Osteoblast (primary cell): ENCODE measurements around the gene JAZF1. TPM values are rescaled to one million over a fixed set of nuclear protein-coding genes. Genes with fewer than 3 reads are reported as not detected.

Source experiments
- DNase-seq: peaks from one replicate; pipeline ENCODE4 v3.0.0; 2011; ENCODE audit warnings: low spot score, mixed read lengths; ENCODE audit not compliant: insufficient read length; ENCODE audit errors: missing footprints
- H2AFZ ChIP-seq: 2 replicates; pipeline ENCODE4 v1.6.0; 2011; ENCODE audit warnings: mild to moderate bottlenecking, low read length
- H3K27ac ChIP-seq: 2 replicates; pipeline ENCODE4 v1.5.1; 2011; ENCODE audit warnings: mild to moderate bottlenecking, low read depth, low read length, moderate library complexity
- H3K27me3 ChIP-seq: 2 replicates; pipeline ENCODE4 v1.6.0; 2012; ENCODE audit warnings: mild to moderate bottlenecking, control low read depth, inconsistent platforms, low read length, moderate library complexity; ENCODE audit not compliant: insufficient read depth
- H3K36me3 ChIP-seq: 2 replicates; pipeline ENCODE4 v1.5.1; 2011; ENCODE audit warnings: mild to moderate bottlenecking, low read length, control low read depth, moderate library complexity; ENCODE audit not compliant: insufficient read depth
- H3K4me1 ChIP-seq: 2 replicates; pipeline ENCODE4 v1.5.1; 2011; ENCODE audit warnings: mild to moderate bottlenecking, low read length, control low read depth, moderate library complexity; ENCODE audit not compliant: insufficient read depth
- H3K4me2 ChIP-seq: 2 replicates; pipeline ENCODE4 v1.6.0; 2011; ENCODE audit warnings: mild to moderate bottlenecking, low read length; ENCODE audit not compliant: insufficient read depth
- H3K4me3 ChIP-seq: fragments of 200-600 bp; sonication (generic); 3 replicates; pipeline ENCODE4 v1.5.1; 2012; ENCODE audit warnings: mild to moderate bottlenecking, low read length, inconsistent platforms; ENCODE audit not compliant: insufficient read depth
- H3K79me2 ChIP-seq: 2 replicates; pipeline ENCODE4 v1.6.0; 2012; ENCODE audit warnings: mild to moderate bottlenecking, low read length, control low read depth, inconsistent platforms; ENCODE audit not compliant: insufficient read depth
- H3K9me3 ChIP-seq: 2 replicates; pipeline ENCODE4 v1.5.1; 2011; ENCODE audit warnings: low read depth, low read length, control low read depth
- H4K20me1 ChIP-seq: 2 replicates; pipeline ENCODE4 v1.6.0; 2012; ENCODE audit warnings: mild to moderate bottlenecking, low read length, control low read depth; ENCODE audit not compliant: insufficient read depth
- CTCF ChIP-seq: IDR thresholded peaks from 2 replicates; pipeline ENCODE4 v1.5.1; 2011; ENCODE audit warnings: mild to moderate bottlenecking, low read depth, low read length, moderate library complexity; ENCODE audit errors: extremely low read depth
- total RNA-seq: library from RNA; depleted of rRNA; stranded (reverse); fragments of >200 nt; gene quantifications from 2 replicates; pipeline ENCODE4 v1.2.3, GENCODE V29; 2012

JAZF1 gene
- total RNA-seq, 1 donor, result 15.9 TPM

- TF ChIP-seq CTCF, result no peak
- Histone ChIP-seq H3K27ac (no peak overlapping the region), H3K4me2 (no peak overlapping the region), H2AFZ (no peak overlapping the region), H3K4me3 (no peak overlapping the region), H3K79me2 (peaks cover 68% of the 10 kb centered on the region), H3K36me3 (no peaks in the 10 kb centered on the region), H3K4me1 (peaks cover 11% of the 10 kb centered on the region), H3K9me3 (no peaks in the 10 kb centered on the region), H3K27me3 (no peaks in the 10 kb centered on the region), H4K20me1 (peaks cover 2% of the 10 kb centered on the region)
- DNase-seq, result no peak
These were observed 4.0 kb downstream of the JAZF1 start for GRCh38 chr7:28176645-28177044.

DNA sequence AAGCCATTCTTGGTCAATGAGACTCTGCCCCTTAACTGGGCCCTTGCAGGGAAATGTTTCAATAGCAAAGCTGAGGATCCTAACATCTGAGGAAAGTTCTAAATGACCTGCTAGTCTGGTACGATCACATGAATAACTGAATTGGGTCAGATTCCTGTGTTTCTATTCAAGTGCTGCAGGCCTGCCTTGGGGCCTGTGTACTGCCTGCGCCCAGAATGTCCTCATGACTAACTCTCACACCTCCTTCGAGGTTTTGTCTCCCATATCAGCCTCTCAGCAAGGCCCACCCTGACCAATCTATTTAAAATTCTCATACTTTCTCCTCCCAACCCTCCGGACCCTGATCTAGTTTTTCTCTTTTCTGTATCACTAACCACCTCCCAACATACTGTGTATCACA, 4.4 kb downstream of the JAZF1 start:
- H3K4me2 ChIP-seq, result no peak overlapping the region
- TF ChIP-seq CTCF, result no peak
- H3K36me3 ChIP-seq, result no peaks in the 10 kb centered on the region
- H3K27me3 ChIP-seq, result no peaks in the 10 kb centered on the region
- no peak overlapping the region for H2AFZ ChIP-seq
- no peaks in the 10 kb centered on the region for H3K9me3 ChIP-seq
- peaks cover 2% of the 10 kb centered on the region for H4K20me1 ChIP-seq
- DNase-seq, result no peak
- H3K79me2 ChIP-seq, result peaks cover 72% of the 10 kb centered on the region
- peaks cover 11% of the 10 kb centered on the region for H3K4me1 ChIP-seq
- H3K4me3 ChIP-seq, result no peak overlapping the region
- H3K27ac ChIP-seq, result no peak overlapping the region

DNA sequence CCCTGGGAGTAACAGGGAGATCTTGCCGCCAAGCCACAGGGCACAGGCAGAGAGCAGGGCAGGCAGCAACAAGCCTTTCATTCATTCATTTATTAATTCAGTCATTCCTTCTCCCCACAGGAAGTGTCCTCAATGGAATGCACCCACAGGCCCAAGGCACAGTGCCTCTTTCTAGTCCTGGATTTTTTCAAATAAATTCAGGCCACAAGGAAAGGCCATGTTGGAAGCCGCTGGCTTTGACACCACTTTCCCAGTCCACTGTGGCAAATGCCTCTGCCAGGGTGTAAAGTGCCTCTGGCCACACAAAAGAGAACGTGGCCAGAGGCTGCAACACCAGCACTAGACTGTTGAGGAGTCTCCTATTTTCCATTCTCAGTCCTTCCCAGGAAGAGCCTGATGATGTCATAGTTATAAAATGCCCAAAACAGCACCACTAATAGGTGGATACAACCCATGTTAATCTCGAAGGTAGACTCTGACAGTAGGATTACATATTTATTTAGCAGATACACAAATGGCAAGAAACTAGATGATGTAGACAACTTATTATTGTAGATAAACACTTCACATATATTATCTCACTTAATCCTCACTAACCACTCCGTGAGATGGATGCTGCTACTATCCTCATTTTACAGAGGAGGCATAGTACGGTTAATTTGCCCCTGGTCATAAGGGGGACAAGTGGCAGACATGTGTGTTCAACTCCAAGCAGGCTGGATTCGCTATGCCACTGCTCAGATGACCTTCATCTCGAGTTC, 5.5 kb downstream of the JAZF1 start:
- H4K20me1 ChIP-seq, result peaks cover 2% of the 10 kb centered on the region
- no peaks in the 10 kb centered on the region for H3K36me3 ChIP-seq
- no peak overlapping the region for H3K4me2 ChIP-seq
- no peak overlapping the region for H2AFZ ChIP-seq
- DNase-seq, result no peak
- H3K27ac ChIP-seq, result no peak overlapping the region
- H3K27me3 ChIP-seq, result no peaks in the 10 kb centered on the region
- H3K79me2 ChIP-seq, result peaks cover 78% of the 10 kb centered on the region
- no peak overlapping the region for H3K4me3 ChIP-seq
- TF ChIP-seq CTCF, result no peak
- peaks cover 11% of the 10 kb centered on the region for H3K4me1 ChIP-seq
- no peaks in the 10 kb centered on the region for H3K9me3 ChIP-seq

DNA sequence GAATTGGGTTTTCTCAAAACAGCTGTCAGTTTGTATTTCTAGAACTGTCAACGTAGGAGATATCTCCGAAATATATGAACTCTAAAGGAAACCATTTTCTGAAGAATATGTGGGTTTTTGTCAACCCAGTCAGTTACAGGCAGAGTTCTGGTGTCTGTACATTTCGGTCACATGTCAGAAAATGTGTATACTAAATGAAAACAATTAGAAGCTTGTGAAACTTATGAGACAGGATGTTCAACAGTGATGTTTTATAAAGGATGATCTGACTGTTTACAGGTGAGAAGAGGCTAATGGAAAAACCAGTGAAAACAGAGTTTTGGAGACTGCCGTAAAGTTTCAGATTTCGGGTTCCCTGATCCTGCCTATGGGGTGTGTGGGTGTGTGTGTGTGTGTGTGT, 6.2 kb downstream of the JAZF1 start:
- no peak for DNase-seq
- peaks cover 11% of the 10 kb centered on the region for H3K4me1 ChIP-seq
- no peaks in the 10 kb centered on the region for H3K9me3 ChIP-seq
- H4K20me1 ChIP-seq, result peaks cover 2% of the 10 kb centered on the region
- H3K27ac ChIP-seq, result no peak overlapping the region
- H3K27me3 ChIP-seq, result no peaks in the 10 kb centered on the region
- H2AFZ ChIP-seq, result no peak overlapping the region
- H3K4me3 ChIP-seq, result no peak overlapping the region
- no peaks in the 10 kb centered on the region for H3K36me3 ChIP-seq
- TF ChIP-seq CTCF, result no peak
- H3K4me2 ChIP-seq, result no peak overlapping the region
- peaks cover 82% of the 10 kb centered on the region for H3K79me2 ChIP-seq
